Mucosa of rectum (tissue), 2 donors: Measurements from ENCODE around the gene KIR3DL3.
"Not testable (repeated sequence)": the region's sequence is repeated elsewhere in the genome, so short reads cannot be mapped to it uniquely, and the experiment has no call there.

Experiments used
- H3K27ac ChIP-seq, 2 donors: one replicate each; pipeline ENCODE4 v1.7.0; 2013; ENCODE audit warnings: inconsistent platforms in 2 of 2, low read depth in 2 of 2, low read length in 2 of 2
- H3K27me3 ChIP-seq, 2 donors: one replicate each; pipeline ENCODE4 v1.7.0; 2013; ENCODE audit warnings: low read length in 2 of 2; ENCODE audit not compliant: control insufficient read depth in 2 of 2, insufficient read depth in 2 of 2
- H3K36me3 ChIP-seq, 2 donors: one replicate each; pipeline ENCODE4 v1.7.0; 2013; ENCODE audit warnings: low read length in 2 of 2; ENCODE audit not compliant: control insufficient read depth in 2 of 2, insufficient read depth in 2 of 2
- H3K4me1 ChIP-seq, 2 donors: one replicate each; pipeline ENCODE4 v1.7.0; 2013; ENCODE audit warnings: low read length in 2 of 2, mild to moderate bottlenecking in 1 of 2; ENCODE audit not compliant: control insufficient read depth in 2 of 2, insufficient read depth in 2 of 2
- H3K4me3 ChIP-seq, 2 donors: one replicate each; pipeline ENCODE4 v1.7.0; 2013; ENCODE audit warnings: low read length in 2 of 2
- H3K9ac ChIP-seq, 2 donors: one replicate each; pipeline ENCODE4 v1.7.0; 2013; ENCODE audit warnings: low read length in 2 of 2, low read depth in 1 of 2, mild to moderate bottlenecking in 1 of 2
- H3K9me3 ChIP-seq, 2 donors: one replicate each; pipeline ENCODE4 v1.7.0; 2013; ENCODE audit warnings: low read length in 2 of 2; ENCODE audit not compliant: control insufficient read depth in 2 of 2
- donor health status: healthy.
- donor health status: Normal muscosa, but diverticular disease.

KIR3DL3 gene

DNA sequence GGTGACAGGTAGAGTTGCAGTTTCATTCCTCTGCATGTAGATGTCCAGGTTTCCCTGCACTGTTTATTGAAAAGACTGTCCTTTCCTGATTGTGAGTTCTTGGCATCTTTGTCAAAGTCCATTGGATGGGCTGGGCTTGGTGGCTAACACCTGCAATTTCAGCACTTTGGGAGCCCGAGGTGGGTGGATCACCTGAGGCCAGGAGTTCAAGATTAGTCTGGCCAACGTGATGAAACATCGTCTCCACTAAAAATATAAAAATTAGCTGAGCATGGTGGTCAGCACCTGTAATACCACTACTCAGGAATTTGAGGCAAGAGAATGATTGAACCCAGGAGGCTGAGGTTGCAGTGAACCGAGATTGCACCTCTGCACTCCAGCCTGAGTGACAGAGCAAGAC, 53.6 kb downstream of the KIR3DL3 start:
- H3K9ac ChIP-seq, H3K27ac ChIP-seq, H3K36me3 ChIP-seq, H3K4me1 ChIP-seq, H3K27me3 ChIP-seq, H3K9me3 ChIP-seq, H3K4me3 ChIP-seq: not testable (repeated sequence)

DNA sequence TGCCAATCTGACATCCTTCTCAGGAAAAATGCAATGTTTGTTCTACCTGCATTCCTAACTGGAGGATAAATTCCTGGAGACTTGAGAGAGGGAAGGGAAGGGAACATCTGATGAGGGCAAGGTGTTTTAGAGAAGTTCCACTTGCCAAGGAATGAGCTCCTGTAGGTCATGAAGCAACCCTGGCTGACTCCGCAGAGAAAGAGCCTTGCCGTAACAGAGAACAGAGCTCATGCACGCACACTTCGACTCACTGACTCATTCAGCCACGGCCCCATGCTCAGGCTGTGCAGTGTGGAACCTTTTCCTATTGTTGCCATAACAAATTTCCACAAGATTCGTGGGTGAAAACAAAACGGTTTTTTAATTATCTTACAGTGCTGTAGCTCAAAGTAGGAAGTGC, 54.7 kb downstream of the KIR3DL3 start:
- H3K27me3 ChIP-seq, H3K27ac ChIP-seq, H3K9ac ChIP-seq, H3K4me3 ChIP-seq, H3K4me1 ChIP-seq, H3K36me3 ChIP-seq, H3K9me3 ChIP-seq: not testable (repeated sequence)

DNA sequence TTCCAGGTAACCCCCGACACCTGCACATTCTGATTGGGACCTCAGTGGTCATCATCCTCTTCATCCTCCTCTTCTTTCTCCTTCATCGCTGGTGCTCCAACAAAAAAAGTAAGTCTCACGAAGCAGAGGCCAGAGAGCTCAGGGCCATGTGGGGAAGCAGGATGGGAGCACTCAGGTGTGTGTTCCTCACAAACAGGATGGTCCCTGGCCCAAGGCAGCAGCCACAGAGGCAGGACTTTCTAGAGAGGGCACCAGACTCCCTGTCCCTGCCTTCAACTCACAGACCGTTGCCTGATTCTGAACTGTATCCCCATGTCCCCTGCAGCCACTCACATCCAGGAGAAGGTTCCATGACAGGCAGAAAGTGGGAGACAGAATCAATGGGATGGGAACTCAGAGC, 58.7 kb downstream of the KIR3DL3 start:
- H3K4me3 ChIP-seq, H3K27ac ChIP-seq, H3K9me3 ChIP-seq, H3K36me3 ChIP-seq, H3K27me3 ChIP-seq, H3K9ac ChIP-seq, H3K4me1 ChIP-seq: not testable (repeated sequence)
